Measurements from ENCODE around the gene TXLNG.

DNA sequence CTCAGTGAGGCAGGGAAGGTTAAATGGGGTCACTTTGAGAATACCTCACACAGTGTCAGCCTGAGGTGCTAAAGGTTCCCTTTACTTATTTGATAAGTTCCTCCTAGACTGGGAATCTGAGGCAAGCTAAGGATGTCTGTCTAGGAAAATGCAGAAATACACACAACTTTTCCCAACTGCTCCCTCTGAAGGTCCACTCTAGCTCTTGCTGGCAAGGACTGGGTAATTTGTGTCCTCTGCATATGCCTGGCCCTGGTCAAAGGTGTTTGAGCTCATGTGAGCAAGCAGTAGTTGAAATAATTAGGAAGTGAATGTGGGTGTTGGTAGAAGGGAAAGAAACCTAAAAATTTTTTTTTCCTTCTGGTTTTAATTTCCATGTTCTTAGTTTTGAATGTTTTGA lies 21.3 kb downstream of the TXLNG start:
- TF ChIP-seq, protein P1, sequence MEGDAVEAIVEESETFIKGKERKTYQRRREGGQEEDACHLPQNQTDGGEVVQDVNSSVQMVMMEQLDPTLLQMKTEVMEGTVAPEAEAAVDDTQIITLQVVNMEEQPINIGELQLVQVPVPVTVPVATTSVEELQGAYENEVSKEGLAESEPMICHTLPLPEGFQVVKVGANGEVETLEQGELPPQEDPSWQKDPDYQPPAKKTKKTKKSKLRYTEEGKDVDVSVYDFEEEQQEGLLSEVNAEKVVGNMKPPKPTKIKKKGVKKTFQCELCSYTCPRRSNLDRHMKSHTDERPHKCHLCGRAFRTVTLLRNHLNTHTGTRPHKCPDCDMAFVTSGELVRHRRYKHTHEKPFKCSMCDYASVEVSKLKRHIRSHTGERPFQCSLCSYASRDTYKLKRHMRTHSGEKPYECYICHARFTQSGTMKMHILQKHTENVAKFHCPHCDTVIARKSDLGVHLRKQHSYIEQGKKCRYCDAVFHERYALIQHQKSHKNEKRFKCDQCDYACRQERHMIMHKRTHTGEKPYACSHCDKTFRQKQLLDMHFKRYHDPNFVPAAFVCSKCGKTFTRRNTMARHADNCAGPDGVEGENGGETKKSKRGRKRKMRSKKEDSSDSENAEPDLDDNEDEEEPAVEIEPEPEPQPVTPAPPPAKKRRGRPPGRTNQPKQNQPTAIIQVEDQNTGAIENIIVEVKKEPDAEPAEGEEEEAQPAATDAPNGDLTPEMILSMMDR (conservative IDR thresholded peaks at IDR 0.05), result no peak
- no peak for TF ChIP-seq EZH2 (IDR thresholded peaks at IDR 0.05; ENCODE audit: low read depth)
